ENCODE data around the gene IL1B. TPM values are rescaled to one million over a fixed set of nuclear protein-coding genes. Genes with fewer than 3 reads are reported as not detected.

Gene IL1B
- total RNA-seq, 5 donors from 2014 or later (not counting 1 experiment from before 2014, with no cell fraction given): 0.76 to 4.4 (median 0.97) TPM; not detected in 1

- WGBS (ENCODE audit: insufficient coverage): 40% methylated on average over 1 of the region's 5 CpGs
- H3K27me3 Mint-ChIP-seq: no peaks in the 10 kb centered on the region
- ChIA-PET POLR2A (no interaction called here), CTCF (interaction anchor here in 1 of 2 donors (0.6 kb wide), 1 partner anchor 63 kb away, joined by 3 read pairs; no protein-coding TSS in a partner anchor)
- Histone ChIP-seq H3K4me3 (ENCODE audit: control insufficient read depth in 1 of 2, extremely low read depth in 1 of 2, low read length in 1 of 2) (no peak overlapping the region), H3K27ac (ENCODE audit: low read length) (no peak overlapping the region), H3K4me1 (ENCODE audit: control insufficient read depth in 1 of 2, extremely low read depth in 1 of 2, insufficient read depth in 2 of 2, low read length in 2 of 2) (no peaks in the 10 kb centered on the region), H3K27me3 (replicated peaks in 1 of 2; ENCODE audit: control insufficient read depth in 2 of 2, extremely low read depth in 1 of 2, insufficient read depth in 2 of 2, low read length in 1 of 2) (no peaks in the 10 kb centered on the region), H3K36me3 (ENCODE audit: control insufficient read depth in 2 of 2, extremely low read depth in 1 of 2, insufficient read depth in 1 of 2, low read length in 1 of 2) (no peaks in the 10 kb centered on the region), H3K9me3 (no peaks in the 10 kb centered on the region)
- H3K4me3 Mint-ChIP-seq: no peak overlapping the region
- H3K4me1 Mint-ChIP-seq: peaks cover 0 to 3% (median 0%) of the 10 kb centered on the region in 3 donors
- H3K36me3 Mint-ChIP-seq: peaks cover 7% of the 10 kb centered on the region
- no peak overlapping the region for H3K27ac Mint-ChIP-seq
- peaks cover 2 to 8% (median 3%) of the 10 kb centered on the region in 3 donors for H3K9me3 Mint-ChIP-seq
- ATAC-seq (replicated peaks in 1 of 4) (no peak), DNase-seq (no peak)
Observed at GRCh38 chr2:112803691-112804521, 32.7 kb downstream of the IL1B start.

GRCh38 chr2:112800881-112801583 lies 35.5 kb downstream of the IL1B start:
- ATAC-seq (replicated peaks in 1 of 4): no peak
- Histone ChIP-seq H3K27me3 (replicated peaks in 1 of 2; ENCODE audit: control insufficient read depth in 2 of 2, extremely low read depth in 1 of 2, insufficient read depth in 2 of 2, low read length in 1 of 2) (no peaks in the 10 kb centered on the region), H3K4me1 (ENCODE audit: control insufficient read depth in 1 of 2, extremely low read depth in 1 of 2, insufficient read depth in 2 of 2, low read length in 2 of 2) (no peaks in the 10 kb centered on the region), H3K27ac (ENCODE audit: low read length) (no peak overlapping the region), H3K36me3 (ENCODE audit: control insufficient read depth in 2 of 2, extremely low read depth in 1 of 2, insufficient read depth in 1 of 2, low read length in 1 of 2) (no peaks in the 10 kb centered on the region), H3K9me3 (no peaks in the 10 kb centered on the region), H3K4me3 (ENCODE audit: control insufficient read depth in 1 of 2, extremely low read depth in 1 of 2, low read length in 1 of 2) (no peak overlapping the region)
- ChIA-PET CTCF (no interaction called here), POLR2A (no interaction called here)
- Mint-ChIP-seq H3K9me3 (no peaks in the 10 kb centered on the region), H3K27ac (no peak overlapping the region), H3K36me3 (no peaks in the 10 kb centered on the region), H3K4me1 (peaks cover 0 to 3% (median 0%) of the 10 kb centered on the region in 3 donors), H3K27me3 (no peaks in the 10 kb centered on the region), H3K4me3 (no peak overlapping the region)
- DNase-seq: no peak
- WGBS (ENCODE audit: insufficient coverage): 100% methylated on average over 3 of the region's 4 CpGs

GRCh38 chr2:112798979-112799975 lies 37.3 kb downstream of the IL1B start:
- peaks cover 0 to under 1% (median under 1%) of the 10 kb centered on the region in 3 donors for H3K4me1 Mint-ChIP-seq
- WGBS (ENCODE audit: insufficient coverage): 67% methylated on average over 6 of the region's 8 CpGs
- no peaks in the 10 kb centered on the region for H3K9me3 Mint-ChIP-seq
- ChIA-PET POLR2A (no interaction called here), CTCF (no interaction called here)
- Histone ChIP-seq H3K4me1 (ENCODE audit: control insufficient read depth in 1 of 2, extremely low read depth in 1 of 2, insufficient read depth in 2 of 2, low read length in 2 of 2) (no peaks in the 10 kb centered on the region), H3K27me3 (replicated peaks in 1 of 2; ENCODE audit: control insufficient read depth in 2 of 2, extremely low read depth in 1 of 2, insufficient read depth in 2 of 2, low read length in 1 of 2) (no peaks in the 10 kb centered on the region), H3K4me3 (ENCODE audit: control insufficient read depth in 1 of 2, extremely low read depth in 1 of 2, low read length in 1 of 2) (no peak overlapping the region), H3K9me3 (no peaks in the 10 kb centered on the region), H3K36me3 (ENCODE audit: control insufficient read depth in 2 of 2, extremely low read depth in 1 of 2, insufficient read depth in 1 of 2, low read length in 1 of 2) (no peaks in the 10 kb centered on the region), H3K27ac (ENCODE audit: low read length) (no peak overlapping the region)
- no peaks in the 10 kb centered on the region for H3K36me3 Mint-ChIP-seq
- no peak for ATAC-seq (replicated peaks in 1 of 4)
- no peak for DNase-seq
- H3K27me3 Mint-ChIP-seq: no peaks in the 10 kb centered on the region
- H3K4me3 Mint-ChIP-seq: no peak overlapping the region
- no peak overlapping the region for H3K27ac Mint-ChIP-seq

GRCh38 chr2:112796486-112796885 lies 40.1 kb downstream of the IL1B start:
- CTCF ChIA-PET: no interaction called here
- no peak overlapping the region for H3K27ac ChIP-seq (ENCODE audit: low read length)
- no peak overlapping the region for H3K4me3 Mint-ChIP-seq
- H3K9me3 Mint-ChIP-seq: no peaks in the 10 kb centered on the region
- no peak for DNase-seq
- ATAC-seq (replicated peaks in 1 of 4): no peak
- WGBS (ENCODE audit: insufficient coverage): no CpG with 5 or more reads among the region's 1 CpG
- no peaks in the 10 kb centered on the region for H3K4me1 ChIP-seq (ENCODE audit: control insufficient read depth in 1 of 2, extremely low read depth in 1 of 2, insufficient read depth in 2 of 2, low read length in 2 of 2)
- H3K4me3 ChIP-seq (ENCODE audit: control insufficient read depth in 1 of 2, extremely low read depth in 1 of 2, low read length in 1 of 2): no peak overlapping the region
- H3K4me1 Mint-ChIP-seq: peaks cover 0 to 9% (median 4%) of the 10 kb centered on the region in 3 donors
- H3K36me3 ChIP-seq (ENCODE audit: control insufficient read depth in 2 of 2, extremely low read depth in 1 of 2, insufficient read depth in 1 of 2, low read length in 1 of 2): no peaks in the 10 kb centered on the region
- H3K9me3 ChIP-seq: no peaks in the 10 kb centered on the region
- H3K27me3 ChIP-seq (replicated peaks in 1 of 2; ENCODE audit: control insufficient read depth in 2 of 2, extremely low read depth in 1 of 2, insufficient read depth in 2 of 2, low read length in 1 of 2): no peaks in the 10 kb centered on the region
- H3K36me3 Mint-ChIP-seq: no peaks in the 10 kb centered on the region
- POLR2A ChIA-PET: no interaction called here
- no peak overlapping the region for H3K27ac Mint-ChIP-seq
- no peaks in the 10 kb centered on the region for H3K27me3 Mint-ChIP-seq

- Histone ChIP-seq H3K36me3 (ENCODE audit: control insufficient read depth in 2 of 2, extremely low read depth in 1 of 2, insufficient read depth in 1 of 2, low read length in 1 of 2) (no peaks in the 10 kb centered on the region), H3K4me3 (ENCODE audit: control insufficient read depth in 1 of 2, extremely low read depth in 1 of 2, low read length in 1 of 2) (no peak overlapping the region), H3K27ac (ENCODE audit: low read length) (no peak overlapping the region), H3K27me3 (replicated peaks in 1 of 2; ENCODE audit: control insufficient read depth in 2 of 2, extremely low read depth in 1 of 2, insufficient read depth in 2 of 2, low read length in 1 of 2) (no peaks in the 10 kb centered on the region), H3K9me3 (no peaks in the 10 kb centered on the region), H3K4me1 (ENCODE audit: control insufficient read depth in 1 of 2, extremely low read depth in 1 of 2, insufficient read depth in 2 of 2, low read length in 2 of 2) (no peaks in the 10 kb centered on the region)
- WGBS (ENCODE audit: insufficient coverage): no CpG with 5 or more reads among the region's 1 CpG
- Mint-ChIP-seq H3K36me3 (no peaks in the 10 kb centered on the region), H3K9me3 (no peaks in the 10 kb centered on the region), H3K4me3 (no peak overlapping the region), H3K4me1 (peaks cover 0 to 9% (median 4%) of the 10 kb centered on the region in 3 donors), H3K27ac (no peak overlapping the region), H3K27me3 (no peaks in the 10 kb centered on the region)
- ATAC-seq (replicated peaks in 1 of 4) (no peak), DNase-seq (no peak)
- ChIA-PET CTCF (no interaction called here), POLR2A (interaction anchor here in 1 of 2 donors (0.6 kb wide), 1 partner anchor 35 kb away, joined by 3 read pairs; no protein-coding TSS in a partner anchor)
Observed at GRCh38 chr2:112795774-112796173, 40.8 kb downstream of the IL1B start.

- Mint-ChIP-seq H3K27ac (no peak overlapping the region), H3K9me3 (no peaks in the 10 kb centered on the region), H3K4me1 (peaks cover 0 to 9% (median 4%) of the 10 kb centered on the region in 3 donors), H3K36me3 (no peaks in the 10 kb centered on the region), H3K27me3 (no peaks in the 10 kb centered on the region), H3K4me3 (no peak overlapping the region)
- ChIA-PET POLR2A (no interaction called here), CTCF (no interaction called here)
- no peaks in the 10 kb centered on the region for H3K4me1 ChIP-seq (ENCODE audit: control insufficient read depth in 1 of 2, extremely low read depth in 1 of 2, insufficient read depth in 2 of 2, low read length in 2 of 2)
- no peak overlapping the region for H3K27ac ChIP-seq (ENCODE audit: low read length)
- H3K4me3 ChIP-seq (ENCODE audit: control insufficient read depth in 1 of 2, extremely low read depth in 1 of 2, low read length in 1 of 2): no peak overlapping the region
- no peaks in the 10 kb centered on the region for H3K27me3 ChIP-seq (replicated peaks in 1 of 2; ENCODE audit: control insufficient read depth in 2 of 2, extremely low read depth in 1 of 2, insufficient read depth in 2 of 2, low read length in 1 of 2)
- no peaks in the 10 kb centered on the region for H3K36me3 ChIP-seq (ENCODE audit: control insufficient read depth in 2 of 2, extremely low read depth in 1 of 2, insufficient read depth in 1 of 2, low read length in 1 of 2)
- H3K9me3 ChIP-seq: no peaks in the 10 kb centered on the region
- DNase-seq (no peak), ATAC-seq (replicated peaks in 1 of 4) (no peak)
- WGBS (ENCODE audit: insufficient coverage): no CpG with 5 or more reads among the region's 3 CpGs
Observed at GRCh38 chr2:112794841-112795240, 41.7 kb downstream of the IL1B start.
